Measurements from ENCODE around the gene ERLEC1. TPM values are rescaled to one million over a fixed set of nuclear protein-coding genes. Genes with fewer than 3 reads are reported as not detected.

Gene ERLEC1
- total RNA-seq, 2 donors from 2014 or later, result 43.8 to 86.7 TPM

DNA sequence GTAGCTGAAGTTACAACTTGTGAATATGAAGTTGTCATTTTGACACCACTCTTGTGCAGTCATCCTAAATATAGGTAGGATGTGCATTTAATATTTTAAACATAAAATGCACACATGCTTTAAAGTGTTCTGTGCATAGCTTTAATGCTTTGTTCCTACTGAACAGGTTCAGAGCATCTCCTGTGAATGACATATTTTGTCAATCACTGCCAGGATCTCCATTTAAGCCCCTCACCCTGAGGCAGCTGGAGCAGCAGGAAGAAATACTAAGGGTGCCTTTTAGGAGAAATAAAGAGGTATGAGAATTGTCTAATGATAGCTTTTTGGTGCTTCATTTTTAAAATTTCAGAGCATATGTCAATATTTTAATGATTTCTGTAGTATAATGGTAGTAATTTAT lies 14.7 kb downstream of the ERLEC1 start:
- TF ChIP-seq POLR2A (IDR thresholded peaks at IDR 0.05), result no peak
- TF ChIP-seq, protein P1, sequence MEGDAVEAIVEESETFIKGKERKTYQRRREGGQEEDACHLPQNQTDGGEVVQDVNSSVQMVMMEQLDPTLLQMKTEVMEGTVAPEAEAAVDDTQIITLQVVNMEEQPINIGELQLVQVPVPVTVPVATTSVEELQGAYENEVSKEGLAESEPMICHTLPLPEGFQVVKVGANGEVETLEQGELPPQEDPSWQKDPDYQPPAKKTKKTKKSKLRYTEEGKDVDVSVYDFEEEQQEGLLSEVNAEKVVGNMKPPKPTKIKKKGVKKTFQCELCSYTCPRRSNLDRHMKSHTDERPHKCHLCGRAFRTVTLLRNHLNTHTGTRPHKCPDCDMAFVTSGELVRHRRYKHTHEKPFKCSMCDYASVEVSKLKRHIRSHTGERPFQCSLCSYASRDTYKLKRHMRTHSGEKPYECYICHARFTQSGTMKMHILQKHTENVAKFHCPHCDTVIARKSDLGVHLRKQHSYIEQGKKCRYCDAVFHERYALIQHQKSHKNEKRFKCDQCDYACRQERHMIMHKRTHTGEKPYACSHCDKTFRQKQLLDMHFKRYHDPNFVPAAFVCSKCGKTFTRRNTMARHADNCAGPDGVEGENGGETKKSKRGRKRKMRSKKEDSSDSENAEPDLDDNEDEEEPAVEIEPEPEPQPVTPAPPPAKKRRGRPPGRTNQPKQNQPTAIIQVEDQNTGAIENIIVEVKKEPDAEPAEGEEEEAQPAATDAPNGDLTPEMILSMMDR (IDR thresholded peaks at IDR 0.05), result no peak
- peaks cover 0 to 18% of the 10 kb centered on the region in 2 donors for H3K36me3 ChIP-seq (replicated peaks in 1 of 2; ENCODE audit: insufficient read depth in 1 of 2, low read depth in 2 of 2)
- H3K27me3 ChIP-seq, result no peaks in the 10 kb centered on the region

DNA sequence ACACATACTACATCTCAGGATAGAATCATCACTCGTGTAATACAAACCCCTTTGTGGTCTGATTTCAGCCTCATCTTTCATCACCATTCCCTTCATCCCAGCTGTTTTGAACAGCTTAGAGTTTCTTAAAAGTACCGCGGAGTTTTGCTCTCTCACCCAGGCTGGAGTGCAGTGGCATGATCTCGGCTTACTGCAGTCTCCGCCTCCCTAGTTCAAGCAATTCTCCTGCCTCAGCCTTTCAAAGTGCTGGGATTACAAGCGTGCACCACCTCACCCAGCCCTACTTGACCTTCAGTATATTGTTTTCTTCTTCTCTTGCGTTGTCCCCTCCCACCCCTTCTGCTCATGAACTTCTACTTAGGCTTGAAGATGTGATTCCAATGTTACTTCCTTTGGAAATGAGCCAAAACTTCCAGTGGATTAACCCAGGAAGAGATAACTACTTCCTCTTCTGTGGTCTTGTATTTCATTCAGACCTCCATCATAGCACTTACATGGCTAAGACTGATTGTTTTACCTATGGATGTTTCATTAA lies 15.8 kb downstream of the ERLEC1 start:
- Histone ChIP-seq H3K4me3 (no peak overlapping the region), H3K27me3 (no peaks in the 10 kb centered on the region), H3K36me3 (replicated peaks in 1 of 2; ENCODE audit: insufficient read depth in 1 of 2, low read depth in 2 of 2) (peaks cover 0 to 22% of the 10 kb centered on the region in 2 donors), H3K9me3 (no peaks in the 10 kb centered on the region), H3K4me1 (no peaks in the 10 kb centered on the region), H3K27ac (no peak overlapping the region)
- DNase-seq, result no peak
- no peak for TF ChIP-seq POLR2A (IDR thresholded peaks at IDR 0.05)
- TF ChIP-seq, protein P1 (IDR thresholded peaks at IDR 0.05), result no peak
- no peak for ATAC-seq
- intact Hi-C loops (cut with DNase I), result no loop called here
- WGBS, 2 donors, result 85 to 87% methylated on average over 7 of the region's 7 CpGs

More for the DNA sequence above, 14.7 kb downstream of the ERLEC1 start:
- DNase-seq (no peak), ATAC-seq (no peak)
- no peaks in the 10 kb centered on the region for H3K4me1 ChIP-seq
- H3K27ac ChIP-seq, result no peak overlapping the region
- no peak overlapping the region for H3K4me3 ChIP-seq
- no peaks in the 10 kb centered on the region for H3K9me3 ChIP-seq
- intact Hi-C loops (cut with DNase I), result no loop called here

DNA sequence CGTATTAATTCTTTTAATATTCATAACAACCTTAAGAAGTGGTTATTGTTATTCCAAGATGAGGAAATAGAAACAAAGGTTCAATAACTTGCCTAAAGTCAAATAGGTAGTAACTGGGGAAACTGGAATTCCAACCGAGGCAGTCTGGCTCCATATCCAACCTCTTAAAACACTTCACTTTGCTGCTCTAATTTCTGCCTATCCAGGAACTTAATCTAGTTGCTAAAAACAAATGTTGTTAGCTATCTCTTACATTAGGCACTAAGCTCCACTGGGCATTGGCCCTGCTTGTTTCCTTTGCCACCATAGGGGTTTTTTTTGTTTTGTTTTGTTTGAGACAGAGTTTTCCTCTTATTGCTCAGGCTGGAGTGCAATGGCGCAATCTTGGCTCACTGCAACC lies 24.8 kb downstream of the ERLEC1 start:
- DNase-seq (no peak), ATAC-seq (no peak)
- intact Hi-C loops (cut with DNase I), result no loop called here
- Histone ChIP-seq H3K4me3 (no peak overlapping the region), H3K4me1 (no peaks in the 10 kb centered on the region), H3K36me3 (replicated peaks in 1 of 2; ENCODE audit: insufficient read depth in 1 of 2, low read depth in 2 of 2) (peaks cover 8 to 50% of the 10 kb centered on the region in 2 donors), H3K27me3 (no peaks in the 10 kb centered on the region), H3K27ac (no peak overlapping the region), H3K9me3 (no peaks in the 10 kb centered on the region)
- TF ChIP-seq POLR2A (IDR thresholded peaks at IDR 0.05), result no peak
- TF ChIP-seq, protein P1 (IDR thresholded peaks at IDR 0.05), result no peak
- 91 to 94% methylated on average over 3 of the region's 3 CpGs for WGBS, 2 donors

DNA sequence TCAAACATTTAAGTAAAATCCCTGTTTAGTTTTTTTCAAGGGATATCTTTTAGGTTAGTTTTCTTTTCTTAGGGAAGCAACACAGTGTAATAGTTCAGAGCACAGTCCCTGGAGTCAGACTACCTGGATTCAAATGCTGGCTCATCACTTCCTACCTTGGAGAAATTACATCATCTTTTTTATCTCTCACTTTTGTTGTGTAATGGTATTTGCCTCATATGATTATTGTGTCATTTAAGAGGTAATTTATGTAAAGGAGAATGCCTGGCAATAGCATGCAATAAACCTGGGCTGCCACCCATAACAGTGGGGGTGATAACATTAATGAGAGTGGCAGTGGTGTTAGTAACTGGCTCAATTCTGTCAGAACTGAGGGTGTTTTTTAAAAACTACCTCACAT lies 26.3 kb downstream of the ERLEC1 start:
- intact Hi-C loops (cut with DNase I), result no loop called here
- DNase-seq (no peak), ATAC-seq (no peak)
- no peaks in the 10 kb centered on the region for H3K4me1 ChIP-seq
- H3K36me3 ChIP-seq (replicated peaks in 1 of 2; ENCODE audit: insufficient read depth in 1 of 2, low read depth in 2 of 2), result peaks cover 8 to 45% of the 10 kb centered on the region in 2 donors
- TF ChIP-seq, protein P1 (IDR thresholded peaks at IDR 0.05), result no peak
- TF ChIP-seq POLR2A (IDR thresholded peaks at IDR 0.05), result no peak
- no peaks in the 10 kb centered on the region for H3K27me3 ChIP-seq
- H3K4me3 ChIP-seq, result no peak overlapping the region
- no peaks in the 10 kb centered on the region for H3K9me3 ChIP-seq
- H3K27ac ChIP-seq, result no peak overlapping the region

DNA sequence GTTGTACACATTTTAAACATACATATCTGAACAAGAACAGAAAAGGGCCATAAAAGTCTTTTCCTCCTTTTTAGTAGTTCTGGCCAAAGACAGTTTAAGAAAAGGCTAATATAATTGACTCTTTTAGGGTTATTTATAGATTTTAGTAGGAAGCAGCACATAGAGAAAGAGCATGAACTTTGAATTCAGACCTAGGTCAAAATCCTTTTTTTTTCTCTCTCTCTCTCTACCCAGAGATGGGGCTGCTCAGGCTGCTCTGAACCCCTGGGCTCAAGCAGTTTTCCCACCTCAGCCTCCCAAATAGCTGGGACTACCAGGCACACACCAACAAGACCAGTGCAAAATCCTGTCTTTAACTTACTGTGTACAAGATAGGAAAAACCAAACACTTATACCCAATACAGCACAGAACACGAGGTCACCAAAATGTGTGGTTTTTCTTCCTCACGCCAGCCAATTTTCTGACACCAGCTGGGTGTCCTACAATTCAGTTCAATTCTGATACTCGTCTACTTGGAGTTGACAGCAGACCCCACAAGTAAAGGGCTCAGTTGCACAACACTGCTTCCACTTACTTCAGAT lies 32.1 kb downstream of the ERLEC1 start:
- ATAC-seq (no peak), DNase-seq (no peak)
- no peaks in the 10 kb centered on the region for H3K27me3 ChIP-seq
- peaks cover 0 to 7% of the 10 kb centered on the region in 2 donors for H3K36me3 ChIP-seq (replicated peaks in 1 of 2; ENCODE audit: insufficient read depth in 1 of 2, low read depth in 2 of 2)
- intact Hi-C loops (cut with DNase I), result no loop called here
- TF ChIP-seq POLR2A (IDR thresholded peaks at IDR 0.05), result no peak
- TF ChIP-seq, protein P1 (IDR thresholded peaks at IDR 0.05), result no peak
- no peaks in the 10 kb centered on the region for H3K9me3 ChIP-seq
- no peak overlapping the region for H3K27ac ChIP-seq
- H3K4me3 ChIP-seq, result no peak overlapping the region
- no peaks in the 10 kb centered on the region for H3K4me1 ChIP-seq
- WGBS, 2 donors, result 93 to 96% methylated on average over 3 of the region's 3 CpGs

Measured in body of pancreas (tissue), 4 donors.